ENCODE data around the gene GALNT17. TPM values are rescaled to one million over a fixed set of nuclear protein-coding genes. Genes with fewer than 3 reads are reported as not detected.

GALNT17 gene
- total RNA-seq, 1 donor from 2014 or later, result 3.9 TPM

DNA sequence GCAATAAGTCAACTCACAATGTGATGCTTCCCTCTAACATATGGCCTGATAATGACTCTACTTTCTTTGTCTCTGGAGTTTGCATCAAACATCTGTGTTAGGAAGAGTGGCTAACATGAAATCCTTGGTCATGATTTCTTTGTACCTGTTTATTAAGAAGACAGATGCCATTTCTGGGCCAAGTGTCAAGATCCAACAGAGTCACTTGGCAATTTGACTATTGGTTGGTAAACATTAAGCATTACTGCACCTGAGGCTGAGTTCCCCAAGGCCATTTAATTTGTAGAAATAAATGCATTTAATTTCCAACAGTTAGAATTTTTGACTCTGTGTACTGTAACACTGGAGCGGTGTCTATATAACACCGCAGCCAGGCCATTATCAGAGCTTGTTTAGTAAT lies 403.7 kb downstream of the GALNT17 start:
- H3K9me3 Mint-ChIP-seq (ENCODE audit: low read depth), result peaks cover 10% of the 10 kb centered on the region
- no peak overlapping the region for H3K27ac Mint-ChIP-seq
- H3K36me3 Mint-ChIP-seq (ENCODE audit: insufficient read depth), result no peaks in the 10 kb centered on the region
- DNase-seq (ENCODE audit: low spot score, unreplicated experiment), result no peak
- H3K4me3 Mint-ChIP-seq (ENCODE audit: low read depth), result no peak overlapping the region
- H3K4me1 Mint-ChIP-seq (ENCODE audit: low read depth), result peaks cover 5% of the 10 kb centered on the region
- H3K27me3 Mint-ChIP-seq, result peaks cover 26% of the 10 kb centered on the region
- TF ChIP-seq, protein P1, sequence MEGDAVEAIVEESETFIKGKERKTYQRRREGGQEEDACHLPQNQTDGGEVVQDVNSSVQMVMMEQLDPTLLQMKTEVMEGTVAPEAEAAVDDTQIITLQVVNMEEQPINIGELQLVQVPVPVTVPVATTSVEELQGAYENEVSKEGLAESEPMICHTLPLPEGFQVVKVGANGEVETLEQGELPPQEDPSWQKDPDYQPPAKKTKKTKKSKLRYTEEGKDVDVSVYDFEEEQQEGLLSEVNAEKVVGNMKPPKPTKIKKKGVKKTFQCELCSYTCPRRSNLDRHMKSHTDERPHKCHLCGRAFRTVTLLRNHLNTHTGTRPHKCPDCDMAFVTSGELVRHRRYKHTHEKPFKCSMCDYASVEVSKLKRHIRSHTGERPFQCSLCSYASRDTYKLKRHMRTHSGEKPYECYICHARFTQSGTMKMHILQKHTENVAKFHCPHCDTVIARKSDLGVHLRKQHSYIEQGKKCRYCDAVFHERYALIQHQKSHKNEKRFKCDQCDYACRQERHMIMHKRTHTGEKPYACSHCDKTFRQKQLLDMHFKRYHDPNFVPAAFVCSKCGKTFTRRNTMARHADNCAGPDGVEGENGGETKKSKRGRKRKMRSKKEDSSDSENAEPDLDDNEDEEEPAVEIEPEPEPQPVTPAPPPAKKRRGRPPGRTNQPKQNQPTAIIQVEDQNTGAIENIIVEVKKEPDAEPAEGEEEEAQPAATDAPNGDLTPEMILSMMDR (IDR thresholded peaks at IDR 0.05; ENCODE audit: unreplicated experiment), result no peak

DNA sequence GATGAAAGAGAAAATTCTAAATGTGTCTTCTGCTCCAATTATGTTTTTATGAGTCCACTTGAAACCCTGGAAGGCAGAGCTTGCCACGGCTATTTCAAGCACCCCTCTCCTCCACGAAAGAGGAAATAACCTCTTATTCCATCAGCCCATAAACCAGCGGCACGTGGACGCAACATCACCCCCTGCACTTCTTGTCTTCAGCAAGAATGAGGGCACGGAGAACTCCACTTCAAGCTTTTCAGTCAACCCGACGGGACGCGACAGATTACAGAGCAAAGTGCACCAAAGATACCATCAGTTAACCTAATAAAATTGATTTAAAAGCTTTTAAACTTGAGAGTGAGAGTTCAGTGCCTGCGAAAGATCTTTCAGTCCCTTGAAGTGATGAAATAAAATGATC lies 406.3 kb downstream of the GALNT17 start:
- Mint-ChIP-seq H3K4me3 (ENCODE audit: low read depth) (no peak overlapping the region), H3K36me3 (ENCODE audit: insufficient read depth) (no peaks in the 10 kb centered on the region), H3K4me1 (ENCODE audit: low read depth) (peaks cover 5% of the 10 kb centered on the region), H3K27ac (no peak overlapping the region), H3K27me3 (peaks cover 31% of the 10 kb centered on the region), H3K9me3 (ENCODE audit: low read depth) (peaks cover 10% of the 10 kb centered on the region)
- TF ChIP-seq, protein P1 (IDR thresholded peaks at IDR 0.05; ENCODE audit: unreplicated experiment), result no peak
- no peak for DNase-seq (ENCODE audit: low spot score, unreplicated experiment)

DNA sequence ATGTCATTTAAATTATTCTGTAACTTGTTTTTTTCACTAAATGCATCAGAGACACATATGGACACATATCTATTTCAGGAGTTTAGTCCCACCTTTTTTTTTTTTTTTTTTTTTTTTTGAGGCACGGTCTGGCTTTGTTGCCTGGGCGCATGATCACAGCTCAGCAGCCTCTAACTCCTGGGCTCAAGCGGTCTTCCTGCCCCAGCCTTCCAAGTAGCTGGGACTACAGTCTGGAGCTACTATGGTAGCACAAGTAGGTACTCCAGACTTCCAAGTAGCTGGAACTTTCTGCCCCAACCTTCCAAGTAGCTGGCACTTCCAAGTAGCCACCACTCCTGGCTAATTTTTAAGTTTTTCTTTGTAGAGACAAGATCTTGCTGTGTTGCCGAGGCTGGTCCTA lies 407.7 kb downstream of the GALNT17 start:
- peaks cover 31% of the 10 kb centered on the region for H3K27me3 Mint-ChIP-seq
- peaks cover 6% of the 10 kb centered on the region for H3K4me1 Mint-ChIP-seq (ENCODE audit: low read depth)
- TF ChIP-seq, protein P1 (IDR thresholded peaks at IDR 0.05; ENCODE audit: unreplicated experiment), result no peak
- no peaks in the 10 kb centered on the region for H3K36me3 Mint-ChIP-seq (ENCODE audit: insufficient read depth)
- H3K9me3 Mint-ChIP-seq (ENCODE audit: low read depth), result peaks cover 10% of the 10 kb centered on the region
- DNase-seq (ENCODE audit: low spot score, unreplicated experiment), result no peak
- no peak overlapping the region for H3K27ac Mint-ChIP-seq
- H3K4me3 Mint-ChIP-seq (ENCODE audit: low read depth), result no peak overlapping the region

DNA sequence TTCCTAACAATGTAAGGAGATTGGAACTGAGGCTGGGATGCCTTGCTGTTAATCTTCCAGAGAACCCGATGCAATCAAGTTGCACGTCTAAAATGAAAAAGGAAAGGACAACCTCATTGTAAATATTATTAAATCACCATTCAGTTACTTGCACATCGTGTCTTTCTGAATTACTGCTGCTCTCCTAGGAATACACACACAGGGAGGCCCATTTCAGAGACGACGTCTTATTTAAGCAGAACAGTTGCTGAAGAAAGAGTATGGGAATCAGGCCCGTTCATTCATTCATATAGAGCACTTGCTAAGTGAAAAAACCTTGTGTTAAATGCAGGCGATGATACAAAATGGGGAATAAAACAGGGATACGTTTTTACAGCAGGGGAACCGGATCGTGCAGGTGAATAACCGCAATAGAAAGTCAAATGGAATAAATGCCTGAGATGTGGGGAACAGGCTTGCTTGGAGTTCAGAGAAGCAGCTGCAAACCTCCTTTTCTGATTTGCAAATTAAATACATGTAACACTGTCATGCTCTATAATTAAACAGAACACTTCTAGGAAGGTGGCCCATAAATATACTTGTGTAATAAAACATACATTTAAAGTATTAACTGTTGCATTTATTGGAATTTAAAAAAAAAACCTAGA lies 409.9 kb downstream of the GALNT17 start:
- no peak overlapping the region for H3K4me3 Mint-ChIP-seq (ENCODE audit: low read depth)
- peaks cover 6% of the 10 kb centered on the region for H3K4me1 Mint-ChIP-seq (ENCODE audit: low read depth)
- no peak for DNase-seq (ENCODE audit: low spot score, unreplicated experiment)
- H3K27ac Mint-ChIP-seq, result no peak overlapping the region
- TF ChIP-seq, protein P1 (IDR thresholded peaks at IDR 0.05; ENCODE audit: unreplicated experiment), result no peak
- no peaks in the 10 kb centered on the region for H3K36me3 Mint-ChIP-seq (ENCODE audit: insufficient read depth)
- H3K9me3 Mint-ChIP-seq (ENCODE audit: low read depth), result peaks cover 4% of the 10 kb centered on the region
- H3K27me3 Mint-ChIP-seq, result peaks cover 24% of the 10 kb centered on the region

DNA sequence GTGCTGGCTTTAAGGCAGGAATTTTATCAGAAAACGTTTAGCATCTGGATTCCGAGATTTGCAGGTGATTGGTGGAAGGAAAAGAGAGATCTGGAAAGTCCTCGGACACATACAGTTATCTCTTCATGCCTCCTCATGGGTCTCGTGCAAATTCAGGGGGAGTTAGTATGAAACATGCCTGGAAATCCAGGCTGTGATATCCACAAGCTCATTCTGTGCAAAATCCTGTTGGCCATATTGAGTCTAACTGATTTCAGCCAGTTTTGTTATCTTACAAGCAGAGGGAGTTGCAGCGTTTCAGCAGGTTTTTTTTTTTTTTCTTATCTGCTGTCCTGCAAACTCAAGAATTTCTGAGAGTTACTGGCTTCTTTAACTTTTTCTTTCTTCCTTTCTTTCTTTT lies 411.5 kb downstream of the GALNT17 start:
- TF ChIP-seq, protein P1 (IDR thresholded peaks at IDR 0.05; ENCODE audit: unreplicated experiment), result no peak

More for the DNA sequence above, 411.5 kb downstream of the GALNT17 start:
- no peaks in the 10 kb centered on the region for H3K36me3 Mint-ChIP-seq (ENCODE audit: insufficient read depth)
- DNase-seq (ENCODE audit: low spot score, unreplicated experiment), result no peak
- H3K4me1 Mint-ChIP-seq (ENCODE audit: low read depth), result peaks cover 3% of the 10 kb centered on the region
- no peak overlapping the region for H3K4me3 Mint-ChIP-seq (ENCODE audit: low read depth)
- H3K27ac Mint-ChIP-seq, result no peak overlapping the region
- H3K27me3 Mint-ChIP-seq, result peaks cover 11% of the 10 kb centered on the region
- no peaks in the 10 kb centered on the region for H3K9me3 Mint-ChIP-seq (ENCODE audit: low read depth)

All from progenitor cell of endocrine pancreas (in vitro differentiated cells).